ENCODE data around the gene GSK3B. TPM values are rescaled to one million over a fixed set of nuclear protein-coding genes. Genes with fewer than 3 reads are reported as not detected.
A peak's percentile ranks its signal among the peaks of the same experiment; 100 is the strongest.

The GSK3B gene
- polyA plus RNA-seq, 1 donor (not counting 4 experiments of a cell fraction or from before 2014, with no cell fraction given) = 73.3 TPM

- peaks cover 0 to 8% of the 10 kb centered on the region in 2 experiments for H3K36me3 ChIP-seq (ENCODE audit: control insufficient read depth in 2 of 2, extremely low read depth in 1 of 2, insufficient read depth in 2 of 2, low read length in 2 of 2)
- no peak overlapping the region for H3K4me3 ChIP-seq (ENCODE audit: control insufficient read depth in 2 of 3, extremely low read depth in 1 of 3, insufficient read depth in 2 of 3, low read depth in 1 of 3, low read length in 3 of 3)
- H3K27me3 ChIP-seq (ENCODE audit: control insufficient read depth, extremely low read depth, insufficient read depth, low read length) = no peaks in the 10 kb centered on the region
- H3K79me2 ChIP-seq (ENCODE audit: control insufficient read depth, insufficient read depth, low read length) = peaks cover 69% of the 10 kb centered on the region
- no peak overlapping the region for H3K9ac ChIP-seq (ENCODE audit: control insufficient read depth, extremely low read depth, insufficient read depth, low read length)
- peaks cover 6% of the 10 kb centered on the region for H4K20me1 ChIP-seq (ENCODE audit: control insufficient read depth, extremely low read depth, insufficient read depth, low read length)
- no peak overlapping the region for H2AFZ ChIP-seq (ENCODE audit: control insufficient read depth, low read length)
- no peaks in the 10 kb centered on the region for H3K9me1 ChIP-seq (ENCODE audit: control insufficient read depth, extremely low read depth, insufficient read depth, low read length)
- H3K4me2 ChIP-seq (ENCODE audit: control insufficient read depth, extremely low read depth, insufficient read depth, low read depth, low read length) = no peak overlapping the region
- dilution Hi-C loops (cut with MboI; ENCODE audit: extremely low pct_ligation_motif_present, low sequenced_read_pairs) = no loop called here
- H3K27ac ChIP-seq (ENCODE audit: control insufficient read depth, insufficient read depth, low read length) = no peak overlapping the region
- DNase-seq (ENCODE audit: low read depth, low spot score) (no peak), FAIRE-seq (no peak)
- H3K9me3 ChIP-seq (ENCODE audit: control insufficient read depth, low read depth, low read length) = no peaks in the 10 kb centered on the region
- H3K4me1 ChIP-seq (ENCODE audit: control insufficient read depth, extremely low read depth, insufficient read depth, low read length) = peaks cover 3% of the 10 kb centered on the region
- TF ChIP-seq EZH2 (IDR thresholded peaks at IDR 0.05; ENCODE audit: low read length) = no peak
- TF ChIP-seq CTCF (optimal IDR thresholded peaks at IDR 0.05 in 1 of 3, IDR thresholded peaks at IDR 0.05 in 1 of 3, conservative IDR thresholded peaks at IDR 0.05 in 1 of 3; ENCODE audit: extremely low read depth in 1 of 3, insufficient read depth in 2 of 3, low read length in 3 of 3) = no peak
These were observed 150.2 kb downstream of the GSK3B start for GRCh38 chr3:119944091-119944490.

GRCh38 chr3:119939077-119939476, 155.2 kb downstream of the GSK3B start:
- H3K4me1 ChIP-seq (ENCODE audit: control insufficient read depth, extremely low read depth, insufficient read depth, low read length) = peaks cover 6% of the 10 kb centered on the region
- H3K79me2 ChIP-seq (ENCODE audit: control insufficient read depth, insufficient read depth, low read length) = peaks cover 81% of the 10 kb centered on the region
- no peak for DNase-seq (ENCODE audit: low read depth, low spot score)
- no peak overlapping the region for H3K4me3 ChIP-seq (ENCODE audit: control insufficient read depth in 2 of 3, extremely low read depth in 1 of 3, insufficient read depth in 2 of 3, low read depth in 1 of 3, low read length in 3 of 3)
- no peak for TF ChIP-seq EZH2 (IDR thresholded peaks at IDR 0.05; ENCODE audit: low read length)
- TF ChIP-seq CTCF (optimal IDR thresholded peaks at IDR 0.05 in 1 of 3, IDR thresholded peaks at IDR 0.05 in 1 of 3, conservative IDR thresholded peaks at IDR 0.05 in 1 of 3; ENCODE audit: extremely low read depth in 1 of 3, insufficient read depth in 2 of 3, low read length in 3 of 3) = no peak
- FAIRE-seq = peak; percentile 57
- no peak overlapping the region for H3K4me2 ChIP-seq (ENCODE audit: control insufficient read depth, extremely low read depth, insufficient read depth, low read depth, low read length)
- no peaks in the 10 kb centered on the region for H3K27me3 ChIP-seq (ENCODE audit: control insufficient read depth, extremely low read depth, insufficient read depth, low read length)
- peaks cover 13% of the 10 kb centered on the region for H4K20me1 ChIP-seq (ENCODE audit: control insufficient read depth, extremely low read depth, insufficient read depth, low read length)
- H3K27ac ChIP-seq (ENCODE audit: control insufficient read depth, insufficient read depth, low read length) = no peak overlapping the region
- H3K36me3 ChIP-seq (ENCODE audit: control insufficient read depth in 2 of 2, extremely low read depth in 1 of 2, insufficient read depth in 2 of 2, low read length in 2 of 2) = peaks cover 0 to 2% of the 10 kb centered on the region in 2 experiments
- dilution Hi-C loops (cut with MboI; ENCODE audit: extremely low pct_ligation_motif_present, low sequenced_read_pairs) = no loop called here
- H3K9me3 ChIP-seq (ENCODE audit: control insufficient read depth, low read depth, low read length) = no peaks in the 10 kb centered on the region
- no peaks in the 10 kb centered on the region for H3K9me1 ChIP-seq (ENCODE audit: control insufficient read depth, extremely low read depth, insufficient read depth, low read length)
- H2AFZ ChIP-seq (ENCODE audit: control insufficient read depth, low read length) = no peak overlapping the region
- H3K9ac ChIP-seq (ENCODE audit: control insufficient read depth, extremely low read depth, insufficient read depth, low read length) = no peak overlapping the region
